Measurements from ENCODE around the gene CENPO.
"Not testable (repeated sequence)": the region's sequence is repeated elsewhere in the genome, so short reads cannot be mapped to it uniquely, and the experiment has no call there.

The CENPO gene

GRCh38 chr2:24824966-24825882 lies 32.0 kb downstream of the CENPO start:
- DNase-seq (ENCODE audit: low spot score), result peak; percentile 41

DNA sequence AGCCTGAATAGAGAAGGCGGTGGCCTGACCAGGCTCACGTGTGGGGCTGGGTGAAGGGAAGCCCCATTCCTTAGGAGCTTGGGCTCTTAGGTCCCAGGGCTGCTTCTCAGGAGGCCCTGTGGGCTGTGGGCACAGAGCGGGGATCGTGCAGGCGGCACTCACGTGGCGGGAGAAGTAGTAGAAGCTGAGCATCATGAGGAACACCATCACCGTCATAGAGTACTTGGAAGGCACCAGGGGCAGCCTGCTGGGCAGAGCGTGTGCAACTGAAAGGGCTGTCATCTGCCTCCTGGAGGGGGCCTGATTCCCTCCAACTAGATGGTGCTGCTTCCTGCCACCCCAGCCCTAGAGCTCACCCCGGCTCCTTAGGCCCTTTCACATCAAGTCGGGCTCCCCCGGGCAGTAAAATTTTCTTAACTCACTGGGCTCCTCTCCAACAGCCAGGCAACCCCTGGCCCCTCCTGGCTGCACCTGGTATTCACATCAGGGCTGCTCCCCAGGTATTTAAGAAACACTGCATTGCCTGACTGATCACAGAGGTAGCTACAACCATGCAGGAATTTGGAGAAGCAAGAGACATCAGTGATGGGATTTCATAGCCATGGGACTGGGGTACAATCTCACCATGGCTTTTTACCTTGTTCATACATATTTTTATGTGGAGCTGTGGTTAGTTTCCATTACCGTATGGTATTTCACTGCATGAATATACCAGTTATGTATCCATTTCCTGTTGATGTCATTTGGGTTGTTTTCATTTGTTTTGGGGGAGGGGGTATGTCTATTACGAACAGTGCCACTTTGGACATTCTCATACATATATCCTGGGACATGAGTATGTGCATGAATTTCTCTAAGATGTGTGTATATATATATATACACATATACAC lies 32.9 kb downstream of the CENPO start:
- DNase-seq (ENCODE audit: low spot score), result no peak

GRCh38 chr2:24826773-24827145 lies 33.5 kb downstream of the CENPO start:
- no peak for DNase-seq (ENCODE audit: low spot score)

DNA sequence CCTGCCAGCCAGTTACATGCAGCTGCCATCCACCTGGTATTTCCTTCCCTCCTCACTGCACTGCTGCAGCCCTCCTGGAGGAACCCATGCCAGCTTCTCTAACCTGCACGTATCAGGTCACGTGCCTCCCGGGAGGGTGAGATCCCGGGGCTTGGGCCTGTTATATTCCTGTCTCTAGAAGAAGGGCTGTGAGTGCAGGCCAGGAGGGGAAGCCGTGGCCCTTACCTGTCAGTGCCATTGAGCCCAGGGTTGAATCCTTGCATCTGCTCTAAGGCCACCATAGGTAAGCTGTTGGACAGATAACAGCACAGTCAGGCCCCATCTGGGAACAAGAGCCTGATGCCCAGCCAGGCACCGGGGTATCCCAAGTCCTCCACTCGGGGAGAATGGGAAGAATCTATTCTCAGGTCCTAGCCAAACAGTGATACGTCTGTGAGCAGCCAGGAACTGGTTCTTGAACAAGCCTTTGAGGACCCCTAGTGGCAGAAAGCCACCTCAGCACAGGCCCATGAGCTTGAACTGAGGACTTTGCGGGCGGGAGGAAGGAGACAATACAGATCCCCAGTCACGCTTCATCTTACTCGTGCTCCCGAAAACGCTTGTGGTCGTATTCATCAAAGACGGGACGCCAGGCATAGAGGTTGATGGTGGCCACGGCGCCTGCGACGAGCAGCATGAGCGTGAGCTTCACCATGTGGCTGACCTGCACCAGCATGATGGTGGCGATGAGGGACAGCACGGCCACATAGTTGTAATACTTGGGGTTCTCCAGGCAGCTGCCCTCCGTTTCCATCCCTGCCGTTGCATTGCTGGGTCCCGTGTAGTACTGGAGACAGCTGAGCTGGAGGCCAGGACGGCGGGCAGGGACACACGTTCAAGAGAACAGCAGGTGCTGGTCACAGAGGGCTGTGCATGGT lies 34.4 kb downstream of the CENPO start:
- peak; percentile 94 for DNase-seq (ENCODE audit: low spot score)

DNA sequence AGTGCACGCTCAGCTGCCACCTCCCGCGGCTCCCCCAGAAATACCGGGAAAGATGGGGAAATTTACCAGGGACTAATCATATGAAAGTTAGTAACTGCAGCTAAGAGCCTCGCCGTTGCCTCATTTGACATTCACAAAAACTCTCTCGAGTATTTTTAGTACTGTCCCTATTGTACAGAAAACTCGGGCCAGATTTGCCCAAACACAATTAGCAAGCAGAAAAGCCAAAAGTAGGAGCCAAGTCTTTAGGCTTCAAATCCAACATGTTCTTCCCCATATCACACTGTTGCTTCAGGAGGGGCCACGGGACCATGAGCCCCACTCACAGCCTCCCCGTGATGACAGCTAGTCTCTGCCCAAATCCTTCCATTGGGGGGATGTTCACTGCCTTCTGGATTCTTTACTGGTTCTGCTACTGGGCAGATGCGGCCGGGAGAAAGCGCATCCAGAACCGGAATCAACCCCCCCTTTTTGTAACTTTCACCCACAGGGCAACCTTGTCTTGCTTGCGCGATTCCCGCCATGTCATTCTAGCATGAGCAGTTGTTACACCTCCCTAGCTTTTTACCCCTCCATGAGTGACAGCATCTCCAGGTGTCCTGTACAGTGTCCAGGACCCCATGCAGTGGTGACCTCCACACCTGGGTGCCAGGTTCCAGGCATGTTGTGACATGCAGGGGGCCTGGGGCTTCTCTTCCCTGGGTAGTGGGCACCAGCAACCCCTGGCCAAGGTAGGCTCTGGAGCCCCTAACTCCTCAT lies 35.2 kb downstream of the CENPO start:
- DNase-seq (ENCODE audit: low spot score), result no peak

DNA sequence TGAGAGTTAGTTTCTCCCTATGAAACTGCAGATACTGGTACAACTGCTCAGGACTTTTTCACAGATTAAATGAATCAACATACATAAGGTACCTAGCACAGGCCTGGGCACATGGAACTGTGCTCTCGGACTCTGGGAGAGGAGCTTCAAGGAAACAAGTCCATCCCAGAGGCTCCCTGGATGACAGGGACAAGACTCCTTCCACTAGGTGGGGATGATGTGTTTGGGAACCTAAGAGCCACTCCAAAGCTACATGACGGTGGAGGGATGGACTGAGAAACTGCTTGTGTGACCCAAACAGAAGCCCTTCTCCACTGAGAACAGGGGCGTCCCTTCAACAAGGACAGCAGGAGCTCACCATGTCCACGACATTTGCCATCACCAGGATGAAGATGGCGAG lies 37.1 kb downstream of the CENPO start:
- peak; percentile 65 for DNase-seq (ENCODE audit: low spot score)

GRCh38 chr2:24830786-24831185 lies 37.6 kb downstream of the CENPO start:
- DNase-seq (ENCODE audit: low spot score), result no peak

- DNase-seq (ENCODE audit: low spot score), result no peak
Measured at GRCh38 chr2:24831221-24832072, 38.2 kb downstream of the CENPO start.

- DNase-seq (ENCODE audit: low spot score), result no peak
Measured at GRCh38 chr2:24832073-24832461, 38.8 kb downstream of the CENPO start.

DNA sequence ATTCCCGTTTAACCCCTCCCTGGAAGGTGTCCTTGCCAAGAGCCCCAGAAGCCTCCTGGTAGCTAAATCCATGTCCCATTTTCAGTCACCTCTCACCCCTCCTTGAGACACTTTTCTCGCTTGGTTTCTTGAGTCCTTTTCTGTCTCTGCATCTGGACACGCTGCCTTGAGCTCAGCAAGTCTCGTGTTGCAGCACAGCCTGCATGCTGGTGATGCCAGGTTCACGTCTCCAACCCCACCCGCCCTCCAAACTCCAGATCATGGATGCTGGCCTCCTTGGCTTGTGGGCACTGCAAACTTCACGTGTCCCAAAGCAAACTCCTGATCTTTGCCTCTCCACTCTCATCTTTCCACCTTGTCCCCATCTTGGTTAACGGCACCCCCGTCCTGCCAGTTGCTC lies 39.3 kb downstream of the CENPO start:
- DNase-seq (ENCODE audit: low spot score), result no peak

- no peak for DNase-seq (ENCODE audit: low spot score)
Measured at GRCh38 chr2:24832931-24833701, 39.9 kb downstream of the CENPO start.

GRCh38 chr2:24833821-24834732 lies 40.9 kb downstream of the CENPO start:
- DNase-seq (ENCODE audit: low spot score), result no peak

GRCh38 chr2:24834733-24835395 lies 41.6 kb downstream of the CENPO start:
- DNase-seq (ENCODE audit: low spot score), result no peak

DNA sequence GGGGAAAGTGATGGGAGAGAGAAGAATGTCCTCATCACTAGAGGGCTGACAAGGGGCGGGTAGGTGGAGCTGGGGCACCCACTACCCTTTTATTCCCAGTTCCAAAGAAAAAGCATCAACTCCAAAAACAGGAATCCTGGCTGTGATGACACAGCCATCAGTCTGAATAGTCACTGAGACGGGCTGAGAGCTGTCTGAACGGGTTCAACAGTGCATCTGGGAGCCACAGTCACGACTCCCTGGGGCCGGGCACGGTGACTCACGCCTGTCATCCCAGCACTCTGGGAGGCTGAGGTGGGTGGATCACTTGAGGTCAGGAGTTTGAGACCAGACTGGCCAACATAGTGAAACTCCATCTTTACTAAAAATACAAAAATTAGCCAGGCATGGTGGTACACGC lies 42.2 kb downstream of the CENPO start:
- DNase-seq (ENCODE audit: low spot score), result not testable (repeated sequence)

- DNase-seq (ENCODE audit: low spot score), result no peak
Measured at GRCh38 chr2:24836206-24836605, 43.0 kb downstream of the CENPO start.

DNA sequence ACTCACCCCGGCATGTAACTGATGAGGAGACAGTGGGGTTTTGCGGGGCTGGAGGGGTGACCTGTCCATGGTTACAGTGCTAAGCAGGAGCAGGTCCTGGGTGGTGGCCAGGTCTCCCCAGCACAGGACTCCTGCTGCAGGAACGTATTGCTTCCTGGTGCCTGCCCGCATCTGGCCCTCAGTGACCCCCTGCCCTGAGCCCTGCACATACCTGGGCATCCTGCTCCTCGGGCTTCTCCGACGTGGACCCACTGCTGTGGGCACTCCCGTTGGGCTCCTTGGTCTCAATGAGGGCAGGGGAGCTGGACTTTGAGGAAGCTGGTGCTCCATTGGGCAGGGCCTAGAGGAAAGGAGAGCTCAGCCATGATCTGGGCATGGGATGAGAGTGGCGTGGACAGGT lies 43.5 kb downstream of the CENPO start:
- DNase-seq (ENCODE audit: low spot score), result no peak

DNA sequence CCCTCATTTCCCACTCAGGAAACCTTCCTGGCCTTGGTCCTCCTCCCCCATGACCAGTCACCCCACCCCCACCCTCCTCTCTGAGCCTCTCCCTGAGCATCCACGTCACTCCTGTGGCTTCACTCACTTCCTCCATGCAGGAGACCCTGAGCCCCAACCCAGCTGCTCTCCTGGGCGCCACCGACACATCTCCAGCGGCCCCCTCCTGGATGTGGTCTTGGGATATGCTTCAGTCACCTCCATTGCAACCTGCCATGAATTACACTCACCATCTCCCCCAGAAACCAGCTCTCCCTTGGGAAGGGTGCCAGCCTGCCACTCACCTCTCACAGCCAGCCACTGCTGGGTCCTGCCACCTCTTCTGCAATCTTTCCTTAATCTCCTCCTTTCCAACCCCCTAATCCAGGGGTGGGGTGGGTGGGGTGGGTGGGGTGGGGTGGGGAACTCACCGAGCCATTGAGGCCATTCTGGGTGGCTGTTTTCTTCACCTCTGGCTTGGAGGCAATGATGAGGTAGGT lies 44.8 kb downstream of the CENPO start:
- no peak for DNase-seq (ENCODE audit: low spot score)

DNA sequence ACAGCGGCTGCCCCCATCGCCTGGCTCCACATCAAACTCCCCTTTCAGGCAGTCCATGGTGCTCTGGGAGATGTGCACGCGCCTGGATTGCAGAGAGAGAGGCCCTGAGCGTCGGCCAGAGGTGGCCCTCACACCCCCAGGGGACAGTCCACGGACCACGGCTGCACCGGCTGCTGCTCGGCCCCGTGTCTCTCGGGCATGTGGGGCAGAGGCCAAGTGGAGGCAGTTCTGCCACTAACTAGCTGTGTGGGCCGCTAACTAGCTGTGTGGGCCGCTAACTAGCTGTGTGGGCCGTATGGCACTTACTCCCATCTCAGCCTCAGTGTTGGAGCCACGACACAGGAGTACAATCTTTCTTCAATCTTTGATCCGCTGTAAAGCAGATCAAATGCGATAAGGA lies 45.3 kb downstream of the CENPO start:
- DNase-seq (ENCODE audit: low spot score), result no peak

Measured in HuH-7 (cell line).